HG02610 (cell line): ENCODE results near the gene ZACN.
"Not testable (repeated sequence)": the region's sequence is repeated elsewhere in the genome, so short reads cannot be mapped to it uniquely, and the experiment has no call there.

ENCODE experiments used
- ATAC-seq: cut with Tn5 transposase; IDR thresholded peaks from one replicate; pipeline ENCODE4 v1.9.1; 2021; ENCODE audit warnings: mild to moderate bottlenecking, moderate library complexity; ENCODE audit not compliant: unreplicated experiment

ZACN gene

DNA sequence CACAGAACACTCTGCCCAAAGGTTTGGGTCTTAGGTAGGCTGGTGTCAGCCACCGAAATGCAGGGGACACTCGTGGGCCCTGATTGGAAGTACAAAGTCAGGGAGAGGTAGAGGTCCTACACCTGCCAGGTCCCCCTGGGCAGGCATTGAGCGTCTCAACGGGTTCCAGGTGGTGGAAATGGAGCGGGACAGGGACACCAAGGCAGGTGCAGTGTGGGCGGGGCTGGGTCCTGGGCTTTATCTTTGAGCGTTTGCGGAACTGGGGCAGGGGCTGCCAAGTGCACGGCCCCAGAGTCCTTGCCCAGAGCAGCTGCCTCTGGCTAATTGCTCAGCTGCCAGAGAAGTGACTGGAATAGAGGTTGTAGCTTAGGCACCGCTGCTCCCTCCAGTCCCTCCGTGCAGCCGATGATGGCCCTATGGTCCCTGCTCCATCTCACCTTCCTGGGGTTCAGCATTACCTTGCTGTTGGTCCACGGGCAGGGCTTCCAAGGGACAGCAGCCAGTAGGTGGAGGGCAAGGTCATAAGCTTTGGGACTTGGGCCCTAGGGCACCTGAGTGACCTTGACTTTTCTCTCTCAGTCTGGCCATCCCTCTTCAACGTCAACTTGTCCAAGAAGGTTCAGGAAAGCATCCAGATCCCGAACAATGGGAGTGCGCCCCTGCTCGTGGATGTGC, at the start of gene ZACN:
TSS of gene ZACN (plus strand) at position 323 of the 675 bp plus-strand sequence. CDS start at position 406, 83 bp downstream.
- no peak for ATAC-seq

DNA sequence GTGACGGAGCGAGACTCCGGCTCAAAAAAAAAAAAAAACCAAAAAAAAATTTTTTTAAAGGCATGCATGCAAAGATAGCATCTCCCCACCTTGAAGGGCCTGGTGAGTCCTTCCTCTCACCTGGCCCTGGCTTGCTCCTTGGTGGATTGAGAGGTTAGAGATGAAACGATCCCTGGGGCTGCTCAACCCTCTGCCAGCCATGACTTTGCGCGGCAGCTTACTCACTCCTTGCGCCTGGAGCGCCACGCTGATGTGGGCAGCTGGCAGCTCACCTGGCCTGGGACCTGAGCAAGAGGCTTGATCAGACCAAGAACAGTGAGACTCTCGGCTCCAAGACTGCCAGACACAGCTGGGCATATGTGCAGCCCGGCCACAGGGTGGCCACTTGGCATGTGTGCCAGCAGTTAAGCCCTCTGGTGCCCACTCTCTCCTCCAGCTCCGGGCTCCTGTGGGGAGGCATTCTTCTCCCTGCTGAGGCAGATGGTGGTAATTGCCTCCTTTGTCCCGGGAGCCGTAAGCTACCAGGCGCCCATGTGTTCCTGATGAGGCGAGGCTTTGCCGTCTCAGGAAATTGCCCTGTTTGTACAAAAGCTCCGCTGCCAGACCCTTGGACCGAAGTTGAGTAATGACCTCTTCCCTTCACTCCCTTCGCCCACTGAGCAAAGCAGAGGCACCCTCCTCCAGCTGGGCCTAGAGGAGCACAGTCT, 46.8 kb upstream of the ZACN start:
- ATAC-seq, result no peak

DNA sequence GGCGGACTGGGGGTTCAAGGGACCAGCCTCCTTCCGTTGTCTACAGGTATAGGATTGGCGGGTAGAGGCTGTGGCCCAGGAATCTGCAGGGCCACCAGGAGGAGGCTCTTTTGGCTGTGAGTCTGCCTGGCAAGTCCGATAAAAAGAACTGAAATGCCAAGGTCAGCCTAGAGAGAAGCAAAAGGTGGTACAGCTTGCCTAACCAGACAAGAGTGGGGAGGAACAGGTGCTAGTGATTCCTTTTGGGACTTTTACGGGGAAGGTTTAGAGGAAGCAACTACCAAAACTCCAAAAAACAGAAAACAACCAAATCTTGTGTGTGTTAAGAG, 46.2 kb upstream of the ZACN start:
- no peak for ATAC-seq

DNA sequence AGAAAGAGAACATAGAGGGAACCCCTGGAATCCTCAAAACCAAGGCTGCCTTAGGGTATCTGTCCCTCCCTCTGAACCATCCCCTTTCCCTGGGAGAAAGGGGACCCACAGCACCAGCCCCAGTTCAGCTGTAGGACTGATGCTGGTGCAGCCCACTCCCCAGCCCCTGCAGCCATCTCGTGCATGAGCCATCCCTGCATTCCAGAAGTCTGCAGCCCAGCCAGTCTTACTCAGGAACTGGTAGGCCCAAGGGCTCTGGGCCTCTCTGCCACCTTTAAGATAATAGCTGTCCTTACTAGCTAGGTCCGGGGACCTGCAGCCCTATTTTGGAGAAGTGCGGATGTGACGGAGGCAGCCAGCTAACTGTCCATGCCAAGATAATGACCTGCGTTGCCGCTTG, 45.8 kb upstream of the ZACN start:
- no peak for ATAC-seq

DNA sequence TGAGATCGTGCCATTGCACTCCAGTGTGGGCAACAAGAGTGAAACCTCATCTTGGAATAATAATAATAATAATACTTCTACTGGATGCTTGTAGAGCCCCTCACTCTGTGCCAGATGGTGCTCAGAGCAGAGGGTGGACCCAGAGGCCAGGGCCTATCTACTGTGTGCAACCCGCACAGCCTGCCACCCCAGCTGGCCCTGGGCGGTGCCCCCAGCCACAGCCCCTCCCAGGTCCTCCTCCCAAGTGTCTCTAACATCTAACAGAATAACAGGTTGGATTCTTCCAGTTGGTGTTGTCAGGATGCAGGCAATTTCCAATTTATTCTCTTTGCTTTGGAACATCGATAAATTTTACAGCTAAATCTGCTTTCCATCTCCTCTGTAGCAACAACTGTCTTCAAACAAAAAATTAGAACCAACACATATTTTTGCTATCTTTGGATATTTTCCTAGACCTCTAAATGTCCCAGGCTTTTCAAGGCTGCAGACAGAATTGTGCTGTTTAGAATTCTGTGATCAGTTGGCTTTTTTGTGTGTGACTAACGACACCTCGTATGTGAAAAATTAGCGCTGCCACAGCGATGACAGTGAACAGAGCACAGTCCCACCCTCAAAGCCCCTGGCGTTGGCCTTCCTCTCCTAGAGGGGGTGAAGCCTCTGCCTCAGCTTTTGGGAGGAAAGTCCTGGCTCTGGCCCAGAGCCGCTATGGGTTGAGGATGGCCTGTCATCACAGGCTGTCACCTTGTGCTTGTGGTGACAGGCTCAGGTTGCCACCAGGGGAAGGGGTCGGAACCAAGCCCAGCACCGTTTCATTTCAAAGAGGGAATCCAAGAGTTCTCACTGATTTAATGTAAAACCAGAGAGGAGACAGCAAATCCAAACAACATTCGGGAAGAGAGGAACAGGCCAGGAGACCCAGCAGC, 44.3 kb upstream of the ZACN start:
- no peak for ATAC-seq

DNA sequence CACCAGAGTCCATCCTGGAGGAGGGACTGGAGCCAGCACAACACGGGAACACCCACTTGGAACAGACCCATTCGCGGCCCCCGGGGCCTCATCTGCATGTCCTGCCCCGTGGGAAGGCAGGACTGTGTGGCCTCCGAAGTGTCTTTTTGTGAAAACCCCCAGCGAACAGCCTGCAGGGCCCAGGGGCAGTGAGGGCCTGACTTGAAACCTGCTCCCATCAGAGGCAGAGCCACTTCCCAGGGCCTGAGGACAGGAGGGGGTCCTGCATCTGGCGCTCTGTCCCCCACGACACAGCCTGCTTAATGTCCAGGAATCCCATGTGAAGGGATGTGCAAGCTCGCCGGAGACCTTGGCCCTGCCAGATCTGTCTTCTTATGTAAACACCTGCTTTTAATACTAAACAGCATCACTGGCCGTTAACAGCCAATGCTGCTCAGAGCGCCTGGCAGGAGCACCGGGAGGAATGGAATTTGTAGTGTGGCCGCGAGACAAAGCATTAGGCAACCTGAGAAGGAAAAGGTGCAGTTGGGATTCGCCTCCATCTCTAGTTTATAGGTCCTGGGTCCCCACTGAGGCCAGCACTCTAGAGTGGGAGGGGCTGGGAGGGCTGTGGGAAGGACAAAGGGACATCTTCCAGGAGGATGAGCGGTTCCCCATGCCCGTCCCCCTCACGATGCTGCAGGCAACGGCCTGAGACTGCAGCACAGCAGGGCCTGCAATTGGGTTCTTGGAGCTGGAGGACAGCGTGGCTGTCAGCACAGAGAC, 42.3 kb upstream of the ZACN start:
- ATAC-seq, result no peak

DNA sequence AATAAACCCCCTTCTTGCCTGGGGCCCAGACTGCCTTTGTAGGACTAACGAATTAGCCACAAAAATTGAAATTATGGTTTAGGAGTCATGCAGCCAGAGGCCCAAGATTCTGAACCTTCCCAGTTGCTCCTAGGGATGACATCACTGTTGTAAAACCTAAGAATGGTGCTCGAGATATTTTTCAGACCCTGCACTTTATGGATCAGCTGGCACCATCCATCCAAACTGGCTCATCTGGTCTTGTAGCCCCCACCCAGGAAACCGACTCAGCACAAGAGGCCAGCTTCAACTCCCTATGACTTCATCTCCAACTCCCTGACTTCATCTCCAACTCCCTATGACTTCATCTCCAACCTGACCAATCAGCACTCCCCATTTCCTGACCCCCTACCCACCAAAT, 40.9 kb upstream of the ZACN start:
- no peak for ATAC-seq

DNA sequence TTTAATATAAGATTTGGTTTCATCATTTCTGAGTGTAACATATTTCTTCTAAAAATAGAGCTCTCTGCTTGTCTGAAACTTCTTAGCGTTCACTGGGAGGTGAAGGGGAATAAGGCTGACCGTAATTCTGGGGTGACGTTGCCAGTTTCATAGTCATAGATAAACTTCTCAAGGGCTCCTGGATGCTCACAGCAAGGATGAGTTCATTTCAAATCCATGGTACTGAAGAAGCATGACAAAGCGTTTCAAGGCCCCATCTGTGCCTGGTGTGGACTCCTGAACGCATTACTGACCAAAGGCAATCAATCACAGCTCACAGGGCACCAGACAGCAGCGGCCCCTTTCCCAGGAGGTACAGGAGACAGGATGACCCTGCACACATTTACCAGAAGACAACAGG, 39.9 kb upstream of the ZACN start:
- ATAC-seq, result no peak

DNA sequence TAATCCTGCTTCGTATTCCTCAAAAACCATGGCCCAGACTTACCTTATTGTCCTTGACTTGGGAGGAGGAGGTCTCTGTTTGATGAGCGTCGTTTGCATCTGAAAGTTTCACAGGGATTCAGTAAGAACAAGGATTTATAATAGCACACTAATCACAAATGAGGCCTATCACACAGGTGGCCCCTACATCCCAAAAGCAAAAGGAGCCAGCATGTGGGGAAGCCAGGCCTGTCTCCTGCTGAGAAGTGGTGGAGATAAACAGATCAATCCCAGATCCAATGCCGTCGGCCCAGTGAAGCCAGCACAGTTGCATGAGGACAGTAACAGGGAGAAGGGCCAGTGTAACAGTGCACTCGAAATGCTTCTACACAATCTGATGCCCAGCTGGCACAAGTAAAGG, 38.6 kb upstream of the ZACN start:
- no peak for ATAC-seq

DNA sequence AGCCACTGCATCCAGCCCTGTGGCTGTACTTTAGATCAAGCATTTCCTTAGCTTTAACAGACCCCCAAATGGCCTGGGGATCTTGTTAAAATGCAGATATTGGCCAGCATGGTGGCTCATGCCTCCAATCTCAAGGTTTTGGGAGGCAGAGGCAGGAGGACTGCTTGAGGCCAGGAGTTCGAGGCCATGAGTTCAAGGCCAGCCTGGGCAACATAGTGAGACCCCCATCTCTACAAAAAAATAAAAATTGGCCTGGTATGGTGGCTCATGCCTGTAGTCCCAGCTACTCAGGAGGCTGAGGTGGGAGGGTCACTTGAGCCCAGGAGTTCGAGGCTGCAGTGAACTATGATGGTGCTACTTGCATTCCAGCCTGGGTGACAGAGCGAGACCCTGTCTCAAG, 36.1 kb upstream of the ZACN start:
- not testable (repeated sequence) for ATAC-seq

DNA sequence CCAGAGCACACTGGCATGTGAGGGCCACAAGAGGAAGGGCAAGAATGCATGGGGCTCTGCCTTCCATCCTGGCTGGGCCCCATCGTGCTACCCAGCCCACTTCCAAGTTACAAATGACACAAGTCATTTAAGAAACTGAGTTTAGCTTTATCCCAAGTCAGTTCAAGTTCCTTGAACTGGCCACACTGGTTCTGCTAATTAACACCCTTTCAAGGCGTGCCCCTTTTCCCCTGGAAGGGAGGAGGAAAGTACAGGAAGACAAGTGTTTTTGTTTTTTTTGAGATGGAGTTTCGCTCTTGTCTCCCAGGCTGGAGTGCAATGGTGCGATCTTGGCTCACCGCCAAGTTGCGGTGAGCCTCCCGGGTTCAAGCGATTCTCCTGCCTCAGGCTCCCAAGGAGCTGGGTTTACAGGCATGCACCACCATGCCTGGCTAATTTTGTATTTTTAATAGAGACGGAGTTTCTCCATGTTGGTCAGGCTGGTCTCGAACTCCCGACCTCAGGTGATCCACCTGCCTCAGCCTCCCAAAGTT, 34.4 kb upstream of the ZACN start:
- not testable (repeated sequence) for ATAC-seq

DNA sequence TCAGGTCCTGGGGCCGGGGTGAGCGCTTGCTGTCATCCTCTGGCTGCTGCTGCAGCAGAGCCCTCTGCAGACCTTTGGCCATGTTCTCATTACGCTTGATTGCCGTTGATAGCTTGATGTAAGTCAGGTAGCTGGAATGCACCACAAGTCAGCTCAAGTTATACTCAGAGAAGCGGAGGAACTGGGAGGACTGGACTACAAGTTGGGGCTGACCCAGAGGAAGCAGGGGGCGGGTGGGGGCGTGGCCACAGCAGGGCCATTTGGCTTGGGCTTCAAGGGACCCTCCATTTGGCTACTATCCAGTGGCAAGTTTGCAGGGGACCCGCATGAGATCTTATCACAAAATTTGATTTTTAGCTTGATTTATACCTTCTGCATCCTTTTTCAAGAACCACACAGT, 32.9 kb upstream of the ZACN start:
- ATAC-seq, result no peak

DNA sequence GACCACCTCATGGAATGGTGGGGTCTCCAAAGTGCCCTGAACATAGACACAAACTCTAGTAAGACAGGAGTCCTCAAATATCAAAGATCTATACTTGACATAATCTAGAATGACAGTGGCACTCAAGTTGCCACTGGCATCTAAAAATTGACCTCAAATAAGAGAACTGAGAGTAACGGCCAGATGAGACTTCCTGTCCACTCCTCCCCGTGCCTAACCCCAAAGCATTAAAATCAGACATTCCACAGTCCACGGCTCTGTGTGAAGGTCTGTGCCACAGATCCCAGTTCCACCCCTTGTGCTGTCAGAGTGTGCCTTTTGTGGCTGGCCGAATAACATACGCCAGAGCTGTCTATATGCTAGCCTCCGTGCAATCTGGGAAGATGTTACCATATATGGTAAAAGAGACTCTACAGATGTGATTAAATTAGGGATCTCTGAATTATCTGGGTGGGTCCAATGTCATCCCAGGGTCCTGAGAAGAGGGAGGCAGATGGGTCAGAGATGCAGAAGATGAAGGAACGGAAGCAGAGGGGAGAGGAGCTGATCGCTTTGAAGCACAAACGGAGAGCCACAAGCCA, 30.9 kb upstream of the ZACN start:
- no peak for ATAC-seq

DNA sequence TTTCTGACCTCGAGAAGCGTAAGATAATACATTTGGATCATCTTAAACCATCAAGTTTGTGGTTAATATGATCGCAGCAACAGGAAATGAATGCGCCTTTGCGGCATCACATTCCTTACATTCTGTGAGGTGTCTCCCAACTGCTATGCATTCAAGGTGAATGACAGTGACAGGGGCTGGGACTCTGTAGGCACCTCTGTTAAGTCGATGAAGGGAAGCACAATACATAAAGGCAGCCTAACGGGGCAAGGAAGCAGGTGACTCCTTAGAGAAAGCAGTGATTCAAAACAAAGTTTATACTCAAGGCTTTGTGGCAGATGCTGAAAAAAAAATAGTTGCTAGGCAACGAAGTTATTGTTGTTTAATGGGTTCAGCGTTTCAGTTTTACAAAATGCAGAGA, 30.3 kb upstream of the ZACN start:
- no peak for ATAC-seq

DNA sequence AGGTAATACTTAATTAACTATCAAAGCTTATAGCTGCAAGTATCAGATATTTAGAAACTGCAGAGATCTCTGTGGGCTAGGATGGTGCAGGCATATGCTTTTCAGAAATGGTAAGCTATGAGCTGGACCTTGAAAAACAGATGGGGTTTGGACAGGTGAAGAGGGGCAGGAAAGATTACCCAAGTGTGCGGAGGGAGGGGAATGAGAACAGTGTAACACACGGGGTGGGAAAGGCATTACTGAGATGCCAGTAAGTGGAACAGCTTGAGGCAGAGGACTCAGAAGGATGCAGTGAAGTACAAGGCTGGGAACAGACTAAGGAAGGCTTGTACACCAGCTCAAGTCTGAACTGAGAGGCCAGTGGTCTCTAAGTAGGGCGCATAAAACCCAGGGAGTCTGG, 29.7 kb upstream of the ZACN start:
- ATAC-seq, result no peak

DNA sequence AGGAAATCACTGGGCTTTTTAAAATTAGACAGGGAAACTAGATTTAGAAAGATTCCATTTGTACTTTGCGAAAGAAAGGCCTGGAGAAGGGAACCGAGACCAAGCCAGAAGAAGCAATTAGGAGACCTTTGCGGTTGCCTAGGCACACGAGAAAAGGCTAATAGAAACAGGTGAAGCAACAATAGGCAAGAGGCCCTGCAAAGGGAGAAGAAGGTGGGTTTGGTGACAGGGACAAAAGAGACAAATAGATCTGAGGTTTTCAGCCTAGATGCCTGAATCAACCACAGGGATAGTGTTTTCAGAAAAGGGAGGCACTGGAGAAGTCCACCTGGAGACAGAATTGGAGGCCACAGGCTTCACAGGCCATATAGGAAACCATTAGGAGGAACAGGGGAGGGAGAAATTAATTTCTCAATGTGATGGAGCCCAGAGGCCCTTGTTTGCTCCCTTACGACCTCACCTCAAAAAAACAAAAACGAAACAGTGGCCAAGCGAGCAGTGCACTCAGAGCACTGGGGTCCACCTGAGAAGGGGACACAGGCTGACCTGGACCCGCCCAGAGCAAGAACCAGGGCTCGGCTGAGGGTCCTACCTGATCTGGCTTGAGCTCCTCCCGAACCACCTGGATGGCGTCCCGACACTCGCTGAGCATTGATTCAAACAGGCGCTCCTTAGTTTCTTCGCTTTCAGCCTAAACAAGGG, 29.0 kb upstream of the ZACN start:
- no peak for ATAC-seq

DNA sequence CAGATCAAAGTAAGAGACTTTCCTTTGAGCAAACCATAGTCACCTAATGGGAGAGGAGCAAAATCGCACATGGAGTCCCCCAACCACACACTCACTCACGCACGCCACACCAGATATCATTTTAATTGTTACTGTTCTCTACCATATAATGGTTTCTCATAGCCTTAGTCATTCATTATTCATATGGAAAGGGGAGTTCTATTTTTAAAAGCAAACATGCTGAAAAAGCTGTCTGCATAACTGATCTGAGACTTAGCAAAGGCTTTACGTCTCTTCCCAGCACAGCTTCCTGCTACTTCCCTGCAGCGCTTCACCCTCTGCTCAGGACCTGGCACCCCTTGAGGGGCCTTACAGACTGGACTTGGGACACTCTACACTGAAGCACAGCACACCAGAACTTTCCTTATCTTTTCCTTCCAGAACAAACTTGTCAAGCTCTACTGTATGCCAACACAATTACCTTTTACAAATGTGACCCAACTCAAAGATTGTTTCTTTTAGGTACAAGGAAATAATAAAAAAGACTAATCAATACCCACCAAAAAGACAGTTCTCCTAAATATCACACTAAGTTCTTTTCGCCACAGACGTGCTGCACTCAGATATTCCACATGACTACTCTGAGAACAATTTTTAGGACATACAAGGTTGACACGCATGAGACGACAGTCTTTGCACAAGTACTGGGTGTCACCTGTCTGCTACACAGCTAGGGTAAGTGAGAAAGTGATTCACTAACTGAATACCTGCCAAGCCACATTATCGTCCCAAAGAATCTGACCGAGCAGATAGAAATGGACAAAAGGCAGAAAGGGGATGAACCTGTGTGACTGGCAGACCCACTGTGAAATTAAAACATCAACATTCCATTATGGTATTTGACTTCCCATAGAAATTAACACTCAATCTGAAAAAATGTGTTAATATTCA, 28.2 kb upstream of the ZACN start:
- no peak for ATAC-seq

DNA sequence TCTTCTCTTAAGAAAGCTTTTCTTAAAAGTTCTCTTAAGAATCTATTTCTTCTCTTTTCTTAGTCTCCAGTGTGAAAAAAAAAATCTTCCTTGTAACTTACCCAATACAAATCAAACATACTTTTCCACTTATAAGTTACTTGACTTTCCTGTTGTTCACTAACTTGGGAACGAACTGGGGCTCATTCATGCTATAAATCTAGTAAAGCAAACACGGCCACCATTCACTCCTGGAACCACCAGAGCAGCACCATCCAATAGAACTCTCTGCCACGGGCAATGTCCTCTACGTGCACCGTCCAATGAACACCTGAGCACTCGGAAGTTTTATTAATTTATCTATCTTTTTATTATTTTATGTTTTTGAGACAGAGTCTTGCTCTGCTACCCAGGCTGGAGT, 27.4 kb upstream of the ZACN start:
- ATAC-seq, result no peak
